ENCODE measurements around the gene LGMN.

DNA sequence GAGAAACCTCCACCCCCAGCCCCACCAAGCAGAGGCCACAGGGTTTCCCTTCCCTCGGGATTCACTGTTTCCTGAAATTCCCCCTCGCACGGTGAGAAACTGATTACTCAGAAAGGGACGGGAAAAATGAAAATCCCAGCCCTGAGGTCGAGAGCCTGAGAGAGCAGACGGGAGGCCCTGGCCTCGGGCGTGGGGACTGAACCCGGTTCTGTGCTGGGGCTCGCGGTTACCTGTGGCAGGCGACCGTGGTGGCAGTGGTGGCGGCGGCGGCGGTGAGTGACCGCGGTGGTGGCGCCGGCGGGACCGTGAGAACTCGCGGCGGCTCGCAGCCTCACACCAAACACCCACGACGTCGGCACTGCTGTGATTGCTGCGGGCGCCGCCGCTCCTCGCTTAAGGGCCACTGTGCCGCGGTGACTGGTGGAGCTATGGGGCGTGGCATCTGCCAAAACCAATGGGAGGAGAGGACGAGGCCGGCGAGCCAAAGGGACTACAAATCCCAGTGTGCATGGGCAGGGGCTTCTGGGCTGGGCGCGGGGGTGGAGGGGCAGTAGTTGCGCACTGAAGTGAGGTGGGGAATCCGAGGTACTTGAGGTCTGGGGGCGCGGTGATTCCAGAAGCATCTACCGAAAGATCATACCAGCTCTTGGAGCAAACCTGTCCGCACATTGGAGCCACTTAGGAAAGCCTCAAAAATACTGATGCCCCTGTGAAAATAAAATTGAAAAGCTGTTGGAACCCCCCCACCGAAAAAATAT lies at the start of gene LGMN:
- TF ChIP-seq, protein P1, sequence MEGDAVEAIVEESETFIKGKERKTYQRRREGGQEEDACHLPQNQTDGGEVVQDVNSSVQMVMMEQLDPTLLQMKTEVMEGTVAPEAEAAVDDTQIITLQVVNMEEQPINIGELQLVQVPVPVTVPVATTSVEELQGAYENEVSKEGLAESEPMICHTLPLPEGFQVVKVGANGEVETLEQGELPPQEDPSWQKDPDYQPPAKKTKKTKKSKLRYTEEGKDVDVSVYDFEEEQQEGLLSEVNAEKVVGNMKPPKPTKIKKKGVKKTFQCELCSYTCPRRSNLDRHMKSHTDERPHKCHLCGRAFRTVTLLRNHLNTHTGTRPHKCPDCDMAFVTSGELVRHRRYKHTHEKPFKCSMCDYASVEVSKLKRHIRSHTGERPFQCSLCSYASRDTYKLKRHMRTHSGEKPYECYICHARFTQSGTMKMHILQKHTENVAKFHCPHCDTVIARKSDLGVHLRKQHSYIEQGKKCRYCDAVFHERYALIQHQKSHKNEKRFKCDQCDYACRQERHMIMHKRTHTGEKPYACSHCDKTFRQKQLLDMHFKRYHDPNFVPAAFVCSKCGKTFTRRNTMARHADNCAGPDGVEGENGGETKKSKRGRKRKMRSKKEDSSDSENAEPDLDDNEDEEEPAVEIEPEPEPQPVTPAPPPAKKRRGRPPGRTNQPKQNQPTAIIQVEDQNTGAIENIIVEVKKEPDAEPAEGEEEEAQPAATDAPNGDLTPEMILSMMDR (IDR thresholded peaks at IDR 0.05; ENCODE audit: control extremely low read depth in 1 of 3, insufficient read depth in 1 of 3, low read depth in 1 of 3, low read length in 3 of 3): no peak
- TF ChIP-seq POLR2AphosphoS5 (IDR thresholded peaks at IDR 0.05; ENCODE audit: low read depth, low read length): peak; percentile 85
- TF ChIP-seq EZH2 (IDR thresholded peaks at IDR 0.05; ENCODE audit: low read depth, low read length, severe bottlenecking): no peak
- peak; percentile 70 to 73 for TF ChIP-seq POLR2A (IDR thresholded peaks at IDR 0.05; ENCODE audit: control extremely low read depth in 1 of 2, low read depth in 2 of 2, low read length in 2 of 2)
- TF ChIP-seq RBBP5 (IDR thresholded peaks at IDR 0.05; ENCODE audit: borderline replicate concordance, low read depth, low read length): no peak
- no peak for TF ChIP-seq BRCA1 (IDR thresholded peaks at IDR 0.05; ENCODE audit: low read depth, low read length)
- TF ChIP-seq ASH2L (IDR thresholded peaks at IDR 0.05; ENCODE audit: low read length): peak; percentile 32
- peak; percentile 86; the same call in 1 of the 2 replicates for TF ChIP-seq EGR1 (IDR thresholded peaks at IDR 0.05; ENCODE audit: borderline replicate concordance, low read depth, low read length)
- TF ChIP-seq BCL11A (IDR thresholded peaks at IDR 0.05; ENCODE audit: low read depth in 2 of 2, low read length in 2 of 2): no peak

Measured in H1 (cell line).